ENCODE measurements around the gene PSMD1.
"Not testable (repeated sequence)": the region's sequence is repeated elsewhere in the genome, so short reads cannot be mapped to it uniquely, and the experiment has no call there.

Gene PSMD1

DNA sequence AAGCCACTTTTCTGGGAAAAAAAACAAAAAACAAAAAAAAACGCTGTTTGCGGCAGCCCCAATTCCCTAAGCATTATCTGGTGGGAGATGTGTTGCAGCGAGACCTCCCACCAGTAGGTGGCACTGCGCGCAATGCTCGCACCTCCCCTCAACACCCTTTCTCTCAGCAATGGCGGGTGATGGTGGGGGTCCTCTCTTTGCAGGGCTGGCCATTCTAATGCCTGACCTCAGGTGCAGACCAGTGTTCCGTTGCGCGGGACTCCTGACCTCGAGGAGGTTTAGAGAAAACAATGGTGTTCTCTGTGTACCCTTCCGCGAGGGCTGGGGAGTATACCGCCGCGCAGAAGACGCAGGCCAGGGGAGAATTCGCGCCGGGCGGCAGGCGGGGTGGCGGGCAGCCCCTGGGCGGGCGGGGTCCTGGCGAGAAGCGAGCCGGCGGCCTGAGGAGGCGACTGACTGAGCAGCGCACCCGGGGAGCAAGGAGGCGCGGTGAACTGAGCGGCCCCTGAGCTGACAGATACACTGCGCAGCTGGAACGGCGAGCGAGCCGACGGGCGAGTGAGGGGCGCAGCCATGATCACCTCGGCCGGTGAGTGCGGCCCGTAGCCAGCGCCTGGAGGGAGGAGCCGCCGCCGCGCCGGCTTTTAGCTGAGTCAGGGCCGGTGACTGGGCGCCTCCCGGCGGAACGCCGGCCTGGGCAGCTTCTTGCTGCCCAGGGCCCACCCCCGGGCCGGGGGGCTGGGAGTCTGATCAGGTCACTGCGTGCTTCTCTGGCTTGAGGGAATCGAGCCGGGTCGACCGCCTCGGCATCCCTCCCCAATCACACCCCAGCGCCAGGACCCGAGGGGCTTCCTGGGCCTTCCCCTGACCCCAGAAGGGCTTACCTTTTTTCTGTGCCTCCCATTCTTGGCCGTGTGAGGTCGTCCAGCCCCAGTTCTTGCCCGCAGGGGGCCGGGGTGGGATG, at the start of gene PSMD1:
PSMD1 (plus strand) TSS at position 415 of the 964 bp plus-strand sequence; CDS start at position 574, 159 bp downstream.
- peak; percentile 84 to 88 (median 85) for DNase-seq (ENCODE audit: low read depth in 3 of 3)

DNA sequence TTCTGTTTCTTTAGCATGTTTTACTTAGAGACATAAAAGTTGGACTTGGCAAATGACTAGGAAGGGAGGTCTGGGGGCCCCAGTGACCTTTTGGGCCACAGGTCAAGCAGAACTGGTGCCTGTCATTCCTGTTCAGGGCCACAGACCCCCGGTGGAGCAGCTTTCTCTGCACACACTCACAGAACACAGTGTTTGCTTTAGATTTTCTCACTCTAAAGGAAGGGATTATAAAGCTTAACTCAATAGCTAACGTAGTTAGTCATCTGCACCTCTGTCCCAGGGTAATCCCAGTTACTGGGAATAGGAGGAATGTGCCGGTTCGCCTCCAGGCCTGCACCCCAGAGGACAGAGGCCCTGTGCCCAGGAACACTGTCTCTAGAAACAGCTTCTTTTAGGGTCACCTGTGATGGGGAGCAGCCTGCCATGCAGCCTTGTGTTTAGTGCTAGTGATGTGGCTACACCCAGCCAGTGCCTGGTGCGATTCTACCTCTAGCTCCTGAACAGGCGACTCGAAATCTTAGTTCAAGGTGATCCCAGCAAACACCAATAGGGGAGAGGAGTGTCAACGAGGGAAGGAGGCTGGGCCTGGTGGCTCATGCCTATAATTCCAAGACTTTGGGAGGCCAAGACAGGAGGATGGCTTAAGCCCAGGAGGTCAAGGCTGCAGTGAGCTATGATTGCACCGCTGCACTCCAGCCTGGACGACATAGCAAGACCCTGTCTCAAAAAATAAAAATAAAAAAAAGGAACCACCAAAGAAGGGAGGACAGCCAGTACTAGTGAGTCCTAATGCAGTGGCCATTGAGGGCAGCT, 49.2 kb upstream of the PSMD1 start:
- no peak for DNase-seq (ENCODE audit: low read depth in 3 of 3)

DNA sequence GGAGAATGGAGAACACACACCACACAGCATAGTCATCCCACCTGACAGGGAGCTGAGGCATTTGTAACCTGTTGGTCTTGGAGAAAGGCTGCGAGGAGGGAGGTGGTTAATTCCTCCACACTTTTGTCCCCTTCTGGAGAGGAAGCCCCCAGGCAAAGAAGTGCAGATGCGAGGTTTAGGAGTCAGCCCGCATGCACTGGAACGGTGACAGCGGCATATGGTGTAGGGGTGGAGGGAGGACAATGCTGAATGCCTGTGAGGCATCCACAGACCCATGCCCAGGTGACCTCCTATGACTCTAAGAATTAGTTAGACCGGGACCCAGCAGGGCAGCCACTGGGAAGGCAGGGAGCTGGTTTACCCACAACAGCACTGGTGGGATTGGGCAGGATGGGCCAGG, 48.5 kb upstream of the PSMD1 start:
- DNase-seq (ENCODE audit: low read depth in 3 of 3) = no peak

DNA sequence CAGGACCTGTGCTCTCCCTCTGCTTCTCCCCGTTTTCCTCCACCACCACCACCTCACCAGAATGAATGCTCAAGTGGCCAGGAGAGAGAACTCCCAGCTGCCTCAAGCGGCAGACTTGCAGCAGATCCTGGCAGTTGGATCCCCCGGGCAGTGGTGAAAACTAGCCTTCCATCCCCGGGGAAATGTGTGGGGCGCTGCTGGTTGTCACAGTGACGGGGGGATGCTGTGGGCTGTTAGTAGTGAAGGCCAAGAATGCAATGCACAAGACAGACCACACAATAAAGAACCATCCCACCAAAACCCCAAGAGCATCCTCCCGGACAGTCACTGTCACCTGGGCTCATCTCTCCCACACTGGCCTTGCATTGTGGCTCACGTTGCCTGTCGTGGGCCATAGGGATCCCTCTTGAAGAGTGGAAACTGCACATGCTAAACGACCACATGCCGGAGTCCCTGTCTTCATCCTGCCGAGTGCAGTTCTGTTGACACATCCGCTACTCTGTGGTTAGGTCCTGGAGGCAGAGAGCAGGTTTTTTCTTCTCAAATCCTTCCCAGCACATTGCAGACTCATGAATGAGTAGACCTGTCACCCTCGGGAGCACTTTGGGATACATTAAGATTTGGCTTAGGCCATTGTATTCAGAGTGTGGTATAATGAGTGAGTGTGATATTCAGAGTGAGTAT, 47.3 kb upstream of the PSMD1 start:
- DNase-seq (ENCODE audit: low read depth in 3 of 3) = no peak

DNA sequence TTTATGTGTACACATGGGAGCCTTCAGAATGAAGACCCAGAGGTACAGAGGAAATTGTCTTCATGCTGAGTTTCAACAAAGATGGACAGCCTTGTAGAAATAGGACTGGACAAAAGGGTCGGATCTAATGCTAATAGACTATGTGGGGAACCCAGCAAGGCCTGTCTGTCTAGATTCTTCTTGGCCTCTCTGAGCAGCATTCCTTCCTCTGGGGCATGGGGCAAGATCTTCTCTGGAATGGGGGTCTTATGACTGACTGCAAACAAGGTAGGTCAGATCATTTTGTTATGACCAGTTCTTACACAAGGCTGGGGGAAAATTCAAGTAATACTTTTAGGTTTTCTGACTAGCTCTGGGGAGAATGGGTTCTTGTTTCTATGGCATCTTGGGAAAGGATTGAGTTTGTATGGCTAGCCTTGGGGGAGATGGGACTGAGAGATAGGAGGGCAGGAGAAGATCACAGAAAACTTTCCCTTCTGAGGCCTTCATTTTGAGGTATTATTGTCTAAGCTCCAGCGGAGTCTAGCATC, 46.4 kb upstream of the PSMD1 start:
- DNase-seq (ENCODE audit: low read depth in 3 of 3) = no peak

DNA sequence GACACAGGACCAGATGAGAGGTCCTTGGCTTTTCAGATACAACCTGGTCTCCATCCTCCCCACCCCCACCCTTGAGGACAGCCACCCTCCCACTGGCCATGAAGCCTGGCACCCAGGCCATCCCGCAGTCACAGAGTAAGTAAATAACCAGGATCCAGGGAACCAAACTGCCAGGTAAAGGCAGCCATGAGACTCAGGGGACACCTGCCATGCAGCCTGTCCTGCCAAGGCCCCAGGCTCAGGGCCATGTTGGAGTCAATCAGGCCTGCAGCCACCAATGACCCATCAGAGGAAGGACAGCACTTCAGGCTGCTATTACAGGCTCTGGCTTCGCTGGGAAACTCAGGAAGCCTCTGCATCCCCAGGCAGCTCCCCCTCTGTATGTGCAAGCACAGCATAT, 45.1 kb upstream of the PSMD1 start:
- DNase-seq (ENCODE audit: low read depth in 3 of 3) = no peak

DNA sequence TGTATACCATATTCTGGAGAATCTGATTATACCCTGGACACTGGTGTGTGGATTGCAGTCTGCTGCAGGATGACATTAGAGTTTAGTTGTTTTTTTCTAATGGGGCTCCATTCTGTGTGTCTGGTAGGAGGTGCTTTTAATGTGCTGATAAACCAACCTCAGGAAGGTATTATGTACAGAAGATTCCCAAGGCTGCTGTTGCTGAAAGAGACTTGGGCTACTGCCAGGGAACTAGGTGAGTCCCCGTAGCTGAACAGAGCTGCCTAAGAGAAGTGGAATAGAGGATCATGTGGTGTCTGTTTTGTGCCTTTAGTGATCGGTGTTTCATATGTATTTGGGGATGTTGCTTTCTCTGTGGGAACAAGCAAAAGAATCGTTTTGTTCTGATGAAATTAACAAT, 44.2 kb upstream of the PSMD1 start:
- no peak for DNase-seq (ENCODE audit: low read depth in 3 of 3)

DNA sequence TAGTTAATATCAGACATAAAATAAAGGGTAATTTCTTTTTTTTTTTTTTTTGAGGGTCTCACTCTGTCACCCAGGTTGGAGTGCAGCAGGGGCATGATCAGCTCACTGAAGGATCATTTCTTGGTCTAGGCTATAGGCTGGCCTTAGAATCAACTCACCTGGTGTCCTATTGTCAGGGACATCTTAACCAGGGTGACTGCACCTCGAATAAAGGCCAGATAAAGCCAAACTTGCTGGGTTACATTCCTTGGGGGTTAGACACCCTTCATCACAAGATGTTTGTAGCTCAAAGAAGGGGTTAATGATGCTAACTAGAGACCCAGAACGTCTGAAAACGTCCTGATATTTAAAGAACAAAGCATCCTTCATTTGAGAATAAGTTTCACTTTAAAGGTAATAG, 42.8 kb upstream of the PSMD1 start:
- no peak for DNase-seq (ENCODE audit: low read depth in 3 of 3)

DNA sequence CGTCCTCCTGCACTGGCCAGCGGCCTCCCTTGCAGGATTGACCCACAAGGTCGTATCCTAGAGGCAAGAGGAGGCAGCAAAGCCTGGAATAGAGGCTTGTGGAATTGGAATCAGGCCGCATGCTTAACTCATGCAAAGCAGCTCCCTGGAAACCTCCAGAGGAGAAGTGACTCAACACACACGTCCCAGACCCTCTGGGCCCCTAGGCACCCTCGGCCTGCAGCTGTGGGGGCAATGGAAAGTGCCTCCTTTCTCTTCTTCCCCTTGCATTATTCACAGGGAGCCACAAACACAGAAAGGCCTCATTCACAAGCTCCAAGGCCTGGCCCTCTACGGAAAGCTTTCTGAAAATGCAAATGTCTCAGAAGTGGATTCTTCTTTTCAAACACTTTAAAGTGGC, 41.2 kb upstream of the PSMD1 start:
- no peak for DNase-seq (ENCODE audit: low read depth in 3 of 3)

DNA sequence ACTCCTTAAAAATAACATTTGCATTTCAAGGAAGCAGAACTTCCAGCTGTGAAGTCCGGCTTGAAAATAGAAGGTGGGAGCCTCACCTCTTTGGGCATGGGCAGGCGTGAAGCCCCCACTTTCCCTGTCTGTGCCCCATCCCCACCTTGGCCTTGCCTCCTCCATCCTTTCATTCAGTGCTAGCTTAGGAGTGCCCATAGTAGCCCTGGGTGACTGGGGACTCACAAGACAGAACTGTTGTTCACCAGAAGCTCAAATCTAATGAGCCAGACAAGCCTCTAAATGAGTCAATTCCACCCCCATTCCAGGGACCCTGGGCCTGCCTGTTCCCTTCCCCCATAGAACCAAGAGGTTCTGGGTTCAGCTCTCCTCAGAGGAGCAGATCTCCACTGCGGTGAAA, 40.7 kb upstream of the PSMD1 start:
- DNase-seq (ENCODE audit: low read depth in 3 of 3) = no peak

DNA sequence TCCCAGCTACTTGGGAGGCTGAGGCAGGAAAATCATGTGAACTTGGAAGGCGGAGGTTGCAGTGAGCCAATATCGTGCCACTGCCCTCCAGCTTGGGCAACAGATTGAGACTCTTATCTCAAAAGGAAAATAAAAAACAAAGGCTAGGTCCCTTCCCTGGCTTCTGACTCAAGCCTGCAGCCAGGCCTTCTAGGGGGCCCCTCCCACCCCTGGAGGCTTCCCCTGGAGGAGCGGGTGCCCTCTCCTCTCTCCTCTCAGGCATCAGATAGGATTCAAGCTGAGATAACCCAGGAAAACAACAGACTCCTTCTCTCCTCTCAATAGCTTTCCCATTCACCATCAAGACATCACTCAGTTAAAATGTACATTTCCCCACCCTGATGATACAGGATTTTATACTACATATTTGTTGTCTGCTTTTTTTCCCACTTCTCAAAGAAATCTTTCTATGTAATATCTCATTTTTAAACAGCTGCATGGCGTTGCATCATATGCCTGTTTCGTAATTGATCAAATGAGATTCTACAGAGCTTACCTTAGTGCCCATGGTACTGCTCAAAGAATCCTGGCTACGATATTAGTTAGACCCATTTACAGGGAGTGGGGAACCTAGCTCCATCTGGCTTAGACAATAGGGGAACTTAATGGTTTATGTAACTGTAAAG, 40.0 kb upstream of the PSMD1 start:
- DNase-seq (ENCODE audit: low read depth in 3 of 3) = no peak

DNA sequence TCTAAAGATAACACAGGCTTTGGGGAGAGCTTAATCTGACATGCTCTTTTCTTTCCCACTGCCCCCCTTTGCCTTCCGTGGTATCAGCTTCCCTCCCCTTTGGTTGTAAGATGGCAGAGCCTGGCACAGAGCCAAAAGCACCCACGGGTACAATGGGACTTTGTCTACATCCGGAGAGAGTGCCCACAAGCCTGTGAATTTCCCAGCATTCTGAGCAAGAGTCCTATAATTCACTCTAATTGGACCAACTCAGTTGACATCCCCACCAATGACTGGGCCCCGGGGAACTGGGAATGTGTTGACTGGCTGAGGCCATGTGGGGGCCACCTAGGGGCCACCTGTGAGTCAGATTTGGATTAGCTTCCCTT, 39.5 kb upstream of the PSMD1 start:
- DNase-seq (ENCODE audit: low read depth in 3 of 3) = no peak

DNA sequence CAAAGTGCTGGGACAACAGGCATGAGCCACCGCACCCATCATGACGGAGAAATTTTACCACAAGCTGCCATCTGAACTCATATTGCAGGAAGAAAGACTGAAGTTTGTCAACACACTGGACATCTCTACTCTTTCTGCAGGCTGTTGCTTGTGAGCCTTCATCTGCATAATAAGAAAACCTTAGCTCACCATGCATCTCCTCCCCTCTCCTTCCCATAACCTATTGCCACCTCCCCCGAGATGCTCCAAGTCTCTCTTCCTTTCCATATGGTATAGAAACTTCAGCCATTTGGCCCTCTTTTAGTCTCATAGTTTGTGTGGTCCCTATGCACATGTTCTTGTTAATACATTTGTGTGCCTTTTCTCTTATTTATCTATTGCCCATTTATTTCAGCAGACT, 38.5 kb upstream of the PSMD1 start:
- no peak for DNase-seq (ENCODE audit: low read depth in 3 of 3)

DNA sequence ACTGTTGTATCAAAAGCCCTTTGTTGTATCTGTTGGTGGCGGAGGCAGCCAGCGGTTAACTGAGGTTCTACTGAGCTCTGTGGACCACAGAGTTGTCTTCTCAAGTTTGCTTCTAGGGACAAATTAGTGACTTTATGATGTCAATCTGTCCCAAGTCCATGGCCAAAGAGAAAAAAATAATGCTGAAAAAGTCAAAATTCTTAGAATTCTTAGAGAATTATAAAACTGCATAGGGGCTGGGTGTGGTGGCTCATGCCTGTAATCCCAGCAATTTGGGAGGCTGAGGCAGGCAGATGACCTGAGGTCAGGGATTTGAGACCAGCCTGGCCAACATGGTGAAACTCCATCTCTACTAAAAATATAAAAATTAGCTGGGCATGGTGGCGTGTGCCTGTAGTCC, 31.6 kb upstream of the PSMD1 start:
- not testable (repeated sequence) for DNase-seq (ENCODE audit: low read depth in 3 of 3)

DNA sequence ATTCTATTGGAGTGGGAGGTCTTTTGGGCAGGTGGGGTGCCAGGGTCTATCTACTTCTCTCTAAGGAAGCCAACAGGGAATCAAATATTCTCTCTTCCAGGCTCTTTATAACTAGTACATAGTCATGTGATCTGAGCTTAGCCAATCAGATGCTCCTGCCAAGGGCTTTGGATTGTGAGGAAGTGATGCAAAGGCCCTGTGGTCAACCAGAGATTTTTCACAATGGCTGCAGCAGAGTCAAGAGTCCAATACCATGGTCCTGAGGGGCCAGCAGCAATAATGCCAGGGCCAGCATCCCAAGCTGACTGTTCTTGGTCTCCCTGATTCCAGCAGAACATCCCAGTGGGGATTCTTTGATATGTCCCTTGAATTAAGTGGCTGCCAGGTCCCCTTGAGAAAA, 27.8 kb upstream of the PSMD1 start:
- no peak for DNase-seq (ENCODE audit: low read depth in 3 of 3)

DNA sequence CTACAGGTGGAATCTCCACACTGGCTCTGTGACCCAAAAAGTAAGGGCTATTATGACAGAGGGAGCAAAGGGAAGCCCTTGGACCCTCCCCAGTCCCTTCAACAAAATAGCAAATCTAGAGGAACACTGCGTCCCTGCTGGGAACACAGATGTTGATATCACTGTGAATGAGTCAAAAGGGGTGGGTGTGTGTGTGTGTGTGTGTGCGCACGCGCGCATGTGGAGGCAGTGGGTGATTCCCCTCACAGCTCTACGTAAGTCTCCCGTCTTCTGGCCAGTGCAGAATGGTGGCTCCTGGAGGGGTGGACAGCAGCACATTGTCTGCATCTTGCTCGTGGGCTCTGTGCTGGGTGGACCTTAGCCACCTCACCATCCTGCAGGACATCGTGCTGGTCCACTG, 27.1 kb upstream of the PSMD1 start:
- DNase-seq (ENCODE audit: low read depth in 3 of 3) = no peak

DNA sequence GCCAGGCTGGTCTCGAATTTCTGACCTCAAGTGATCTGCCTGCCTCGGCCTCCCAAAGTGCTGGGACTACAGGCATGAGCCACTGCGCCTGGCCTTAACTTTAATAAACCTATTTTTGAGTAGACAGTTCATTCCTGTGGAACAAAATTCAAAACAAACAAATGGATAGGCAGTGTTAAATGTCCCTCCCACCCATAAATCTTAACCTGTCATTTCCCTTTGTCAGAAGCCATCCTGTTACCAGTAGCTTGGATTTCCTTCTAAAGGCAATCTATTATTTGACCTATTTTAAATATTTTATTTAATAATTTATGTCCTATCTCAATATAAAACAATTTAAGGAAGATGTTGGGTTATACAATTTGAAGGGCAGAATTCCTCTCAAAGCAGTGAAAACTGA, 25.9 kb upstream of the PSMD1 start:
- DNase-seq (ENCODE audit: low read depth in 3 of 3) = no peak

DNA sequence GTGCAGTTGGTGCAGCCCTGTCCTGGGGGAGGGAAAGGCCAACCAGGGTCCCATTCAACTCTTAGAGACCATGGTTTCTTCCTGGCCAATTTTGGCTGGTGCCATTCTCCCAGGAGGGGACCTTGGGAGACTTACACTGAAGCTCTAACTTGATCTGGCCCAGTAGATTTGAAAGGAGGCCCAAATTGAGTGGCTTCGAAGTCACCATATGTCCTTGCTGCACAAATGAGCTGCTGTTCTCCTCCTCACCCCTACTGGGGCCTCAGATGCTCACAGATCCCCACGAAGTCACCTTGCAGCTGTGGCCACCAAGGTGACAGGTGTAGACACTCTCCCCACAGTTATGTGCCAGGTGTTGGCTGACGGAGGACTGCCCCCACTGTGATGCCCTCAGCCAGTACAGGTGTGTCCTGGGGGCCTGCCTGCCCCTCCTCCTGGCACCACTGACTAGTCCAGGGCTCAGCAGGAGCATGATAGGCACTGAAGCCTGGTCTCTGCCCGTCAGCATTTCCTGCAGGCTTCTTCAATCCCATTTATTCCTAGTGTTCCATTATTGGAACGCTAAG, 24.0 kb upstream of the PSMD1 start:
- no peak for DNase-seq (ENCODE audit: low read depth in 3 of 3)

DNA sequence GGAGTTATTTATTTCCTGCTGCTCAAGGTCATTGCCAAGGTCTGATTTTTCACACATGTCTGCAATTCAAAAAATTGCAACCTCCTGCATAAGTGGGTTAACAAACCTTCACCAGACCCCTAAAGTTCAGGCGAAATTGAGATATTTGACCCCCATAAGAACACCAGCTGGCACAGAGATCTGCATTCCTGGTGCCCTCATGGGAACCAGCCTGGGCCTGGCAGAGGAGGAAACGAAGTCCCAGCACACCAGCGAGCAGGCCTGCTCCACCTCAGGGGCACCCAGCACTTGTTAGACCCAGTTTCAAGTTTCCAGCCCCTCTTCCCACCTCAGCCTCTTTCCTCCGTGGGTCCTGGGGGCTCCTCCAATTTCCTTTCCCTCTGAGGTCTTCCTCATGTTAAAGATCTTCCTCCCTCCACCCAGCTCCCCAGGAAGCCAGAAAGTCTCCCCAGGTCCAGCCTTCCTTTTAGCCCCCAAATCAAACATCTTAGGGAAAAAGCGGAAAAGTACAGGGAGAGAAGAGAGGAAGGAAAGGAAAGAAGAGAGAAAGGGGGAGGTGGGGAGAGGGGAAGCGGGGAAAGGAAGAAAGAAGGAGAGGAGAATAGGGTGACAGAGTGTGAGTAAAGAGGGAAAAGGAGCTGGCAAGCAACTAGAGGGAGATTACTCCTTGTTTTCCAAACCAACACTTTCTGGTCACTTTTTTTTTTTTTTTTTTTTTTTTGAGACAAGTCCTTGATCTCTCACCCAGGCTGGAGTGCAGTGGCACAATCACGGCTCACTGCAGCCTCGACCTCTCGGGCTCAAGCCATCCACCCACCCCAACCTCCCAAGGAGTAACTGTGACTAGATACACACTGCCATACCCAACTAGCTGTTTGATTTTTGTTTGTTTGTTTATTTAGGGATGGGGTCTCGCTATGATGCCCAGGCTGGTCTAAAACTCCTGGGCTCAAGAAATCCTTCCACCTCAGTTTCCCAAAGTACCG, 23.2 kb upstream of the PSMD1 start:
- no peak for DNase-seq (ENCODE audit: low read depth in 3 of 3)

DNA sequence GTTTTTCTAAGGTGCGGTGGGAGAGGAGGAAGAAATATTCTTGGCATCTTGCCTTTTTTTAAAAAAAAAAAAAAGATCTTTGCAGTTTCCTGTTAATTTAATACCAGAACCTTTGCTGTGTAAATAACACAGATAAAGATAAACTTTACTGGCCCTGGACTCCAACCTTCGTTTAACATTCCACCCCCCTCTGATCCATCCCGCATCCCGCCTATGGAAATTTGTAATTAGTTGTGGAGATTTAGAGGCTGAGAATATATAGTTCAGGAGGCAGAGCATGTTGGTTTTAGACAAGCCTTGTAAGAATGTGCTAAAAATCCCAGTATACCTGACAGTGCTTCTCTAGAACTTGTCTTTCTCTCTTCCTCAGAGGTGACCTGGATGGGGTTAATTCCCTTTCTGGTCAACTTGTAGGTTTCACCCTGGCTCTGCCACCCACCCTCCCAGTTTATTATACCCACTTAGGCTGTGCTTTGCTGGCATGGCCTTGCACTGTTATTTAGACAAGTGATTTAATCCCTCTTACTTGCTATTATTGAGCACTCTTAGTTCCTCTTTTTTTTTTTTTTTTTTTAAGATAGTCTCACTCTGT, 22.3 kb upstream of the PSMD1 start:
- DNase-seq (ENCODE audit: low read depth in 3 of 3) = no peak

Measured in stimulated activated CD4-positive, alpha-beta T cell treated with anti-CD3 and anti-CD28 coated beads, TNF-alpha, amount 100 ng/mL, for 48 hours (primary cell).